ENCODE measurements around the gene NSMF.

Gene NSMF

GRCh38 chr9:137431416-137431931 is 27.7 kb downstream of the NSMF start:
- Mint-ChIP-seq H3K27ac (no peak overlapping the region), H3K4me1 (peaks cover 4% of the 10 kb centered on the region), H3K36me3 (ENCODE audit: low read depth) (no peaks in the 10 kb centered on the region), H3K27me3 (ENCODE audit: low read depth, poor library complexity) (peaks cover 5% of the 10 kb centered on the region), H3K4me3 (no peak overlapping the region), H3K9me3 (no peaks in the 10 kb centered on the region)
- no peak for DNase-seq
- TF ChIP-seq CTCF (IDR thresholded peaks at IDR 0.05), result no peak

- Mint-ChIP-seq H3K4me1 (peaks cover 4% of the 10 kb centered on the region), H3K36me3 (ENCODE audit: low read depth) (no peaks in the 10 kb centered on the region), H3K9me3 (no peaks in the 10 kb centered on the region), H3K4me3 (no peak overlapping the region), H3K27me3 (ENCODE audit: low read depth, poor library complexity) (peaks cover 5% of the 10 kb centered on the region), H3K27ac (no peak overlapping the region)
- no peak for DNase-seq
- TF ChIP-seq CTCF (IDR thresholded peaks at IDR 0.05), result no peak
Observed at GRCh38 chr9:137430723-137431415, 28.3 kb downstream of the NSMF start.

- Mint-ChIP-seq H3K36me3 (ENCODE audit: low read depth) (no peaks in the 10 kb centered on the region), H3K4me1 (peaks cover 4% of the 10 kb centered on the region), H3K9me3 (no peaks in the 10 kb centered on the region), H3K27me3 (ENCODE audit: low read depth, poor library complexity) (peaks cover 5% of the 10 kb centered on the region), H3K27ac (no peak overlapping the region), H3K4me3 (no peak overlapping the region)
- no peak for TF ChIP-seq CTCF (IDR thresholded peaks at IDR 0.05)
- DNase-seq, result peak; percentile 56
Observed at GRCh38 chr9:137429974-137430722, 29.0 kb downstream of the NSMF start.

- H3K4me1 Mint-ChIP-seq, result peaks cover 10% of the 10 kb centered on the region
- no peak for TF ChIP-seq CTCF (IDR thresholded peaks at IDR 0.05)
- no peak for DNase-seq
- H3K36me3 Mint-ChIP-seq (ENCODE audit: low read depth), result no peaks in the 10 kb centered on the region
- peaks cover 9% of the 10 kb centered on the region for H3K27me3 Mint-ChIP-seq (ENCODE audit: low read depth, poor library complexity)
- H3K4me3 Mint-ChIP-seq, result no peak overlapping the region
- H3K9me3 Mint-ChIP-seq, result no peaks in the 10 kb centered on the region
- no peak overlapping the region for H3K27ac Mint-ChIP-seq
Observed at GRCh38 chr9:137429546-137429890, 29.6 kb downstream of the NSMF start.

- no peaks in the 10 kb centered on the region for H3K36me3 Mint-ChIP-seq (ENCODE audit: low read depth)
- peaks cover 14% of the 10 kb centered on the region for H3K4me1 Mint-ChIP-seq
- no peak overlapping the region for H3K27ac Mint-ChIP-seq
- no peak for TF ChIP-seq CTCF (IDR thresholded peaks at IDR 0.05)
- H3K27me3 Mint-ChIP-seq (ENCODE audit: low read depth, poor library complexity), result peaks cover 12% of the 10 kb centered on the region
- no peak for DNase-seq
- no peak overlapping the region for H3K4me3 Mint-ChIP-seq
- no peaks in the 10 kb centered on the region for H3K9me3 Mint-ChIP-seq
Observed at GRCh38 chr9:137428841-137429545, 30.1 kb downstream of the NSMF start.
